Measurements from ENCODE around the gene SGMS1. TPM values are rescaled to one million over a fixed set of nuclear protein-coding genes. Genes with fewer than 3 reads are reported as not detected.
"Not testable (repeated sequence)": the region's sequence is repeated elsewhere in the genome, so short reads cannot be mapped to it uniquely, and the experiment has no call there.

The SGMS1 gene
- total RNA-seq, 1 experiment from 2014 or later, result 20.4 TPM

GRCh38 chr10:50355693-50356480 lies 267.9 kb downstream of the SGMS1 start:
- not testable (repeated sequence) for H2BK12ac ChIP-seq (ENCODE audit: insufficient read length, low read depth, low read length); H3K27me3 ChIP-seq (ENCODE audit: insufficient read depth, low read length); H4K91ac ChIP-seq (ENCODE audit: insufficient read length, low read depth, low read length); H3K18ac ChIP-seq (ENCODE audit: insufficient read length, low read depth, low read length); H3K79me1 ChIP-seq (ENCODE audit: insufficient read depth, low read depth, low read length, poor library complexity, severe bottlenecking); H2BK20ac ChIP-seq (ENCODE audit: low read depth, low read length, poor library complexity, severe bottlenecking); H4K5ac ChIP-seq (ENCODE audit: insufficient read length, low read depth, low read length); H3K79me2 ChIP-seq (ENCODE audit: insufficient read depth, low read length); H3K14ac ChIP-seq (ENCODE audit: insufficient read depth, low read length); H3K4me3 Mint-ChIP-seq; H2BK120ac ChIP-seq (ENCODE audit: low read depth, low read length, poor library complexity, severe bottlenecking); H2BK5ac ChIP-seq (ENCODE audit: insufficient read length, low read length); H3K9ac ChIP-seq (ENCODE audit: extremely low read depth, insufficient read length, low read length); H2BK15ac ChIP-seq (ENCODE audit: low read depth, low read length); H3K27me3 Mint-ChIP-seq (ENCODE audit: low read depth); H3K23me2 ChIP-seq (ENCODE audit: insufficient read length, low read depth, low read length, poor library complexity, severe bottlenecking); H3K4ac ChIP-seq (ENCODE audit: low read depth, low read length); H3K4me1 ChIP-seq (ENCODE audit: insufficient read depth, low read length); H2AFZ ChIP-seq (ENCODE audit: low read length); H2AK5ac ChIP-seq (ENCODE audit: insufficient read length, low read length); H4K8ac ChIP-seq (replicated peaks; ENCODE audit: insufficient read length, low read depth, low read length); H4K20me1 ChIP-seq (ENCODE audit: control insufficient read depth, insufficient read depth, insufficient read length); H3K9me3 ChIP-seq (ENCODE audit: control insufficient read depth, low read depth, low read length); H3K4me2 ChIP-seq (ENCODE audit: insufficient read depth, insufficient read length, low read length); H3K23ac ChIP-seq (ENCODE audit: insufficient read length, low read depth, low read length); DNase-seq; H3K56ac ChIP-seq (ENCODE audit: insufficient read length, low read depth, low read length); H3K27ac ChIP-seq (ENCODE audit: insufficient read length, low read depth, low read length); H3T11ph ChIP-seq (ENCODE audit: low read length)
- H3K36me3 Mint-ChIP-seq (ENCODE audit: insufficient read depth in 1 of 3, low read depth in 3 of 3), result peaks cover 19 to 27% (median 26%) of the 10 kb centered on the region in 3 experiments
- H3K9me3 Mint-ChIP-seq, result peaks cover 22 to 25% of the 10 kb centered on the region in 2 experiments
- no CpG with 5 or more reads among the region's 33 CpGs for WGBS (ENCODE audit: extremely low coverage, insufficient read length, low lambda C conversion rate)
- peaks cover 5 to 11% of the 10 kb centered on the region in 2 experiments for H3K4me1 Mint-ChIP-seq
- H3K27ac Mint-ChIP-seq, result peak overlapping the region in 1 of 3 experiments; percentile 70; a peak in 1 of 7 replicates
